SK-N-SH treated with all-trans-retinoic acid at 6 μM for 48 hours (cell line): Measurements from ENCODE around the gene OR56B1.

Source experiments
- ARNTL ChIP-seq: fragments of 450-650 bp; formaldehyde crosslinking; IDR thresholded peaks from 2 replicates; pipeline ENCODE4 v1.5.0; 2020; ENCODE audit warnings: low read depth, mild to moderate bottlenecking, moderate library complexity, borderline replicate concordance
- ZC3H10 ChIP-seq: fragments of 250-450 bp; sonication (Bioruptor Pico); IDR thresholded peaks from 2 replicates; pipeline ENCODE4 v1.5.1; 2021; ENCODE audit warnings: mild to moderate bottlenecking, moderate library complexity
- ZFP3 ChIP-seq: fragments of 250-450 bp; sonication (Bioruptor Pico); IDR thresholded peaks from 2 replicates; pipeline ENCODE4 v1.5.0; 2020; ENCODE audit warnings: mild to moderate bottlenecking, moderate library complexity
- ZNF8 ChIP-seq: fragments of 450-650 bp; formaldehyde crosslinking; IDR thresholded peaks from 2 replicates; pipeline ENCODE4 v1.5.0; 2020; ENCODE audit warnings: mild to moderate bottlenecking, moderate library complexity
- TF ChIP-seq, protein P1 (sequence below): fragments of 250-450 bp; sonication (Bioruptor Pico); IDR thresholded peaks from 2 replicates; pipeline ENCODE4 v1.8.0; 2020; ENCODE audit warnings: mild to moderate bottlenecking, moderate library complexity, borderline replicate concordance

DNA sequence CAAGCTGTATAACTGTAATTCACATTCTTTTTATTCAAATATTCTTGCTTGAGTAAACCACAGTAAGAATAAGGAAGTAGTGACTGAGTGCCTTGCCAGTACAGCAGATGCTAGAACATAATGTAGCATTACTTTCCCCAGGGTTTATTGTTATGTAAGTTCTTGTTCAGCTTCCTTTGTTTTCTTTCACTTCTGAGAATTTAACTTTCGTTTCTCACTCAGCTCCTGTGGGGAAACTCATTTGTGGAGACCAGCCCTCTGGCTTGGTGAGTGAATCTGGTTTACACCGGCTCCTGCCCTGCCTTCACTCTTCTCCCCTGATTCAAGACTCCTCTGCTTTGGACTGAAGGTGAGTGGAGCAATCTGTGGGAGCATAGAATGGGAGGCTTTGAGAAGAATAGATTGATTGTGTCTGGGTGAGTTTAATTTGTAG, 46.7 kb upstream of the OR56B1 start, which contains the start of gene TRIM22:
- TF ChIP-seq, protein P1, sequence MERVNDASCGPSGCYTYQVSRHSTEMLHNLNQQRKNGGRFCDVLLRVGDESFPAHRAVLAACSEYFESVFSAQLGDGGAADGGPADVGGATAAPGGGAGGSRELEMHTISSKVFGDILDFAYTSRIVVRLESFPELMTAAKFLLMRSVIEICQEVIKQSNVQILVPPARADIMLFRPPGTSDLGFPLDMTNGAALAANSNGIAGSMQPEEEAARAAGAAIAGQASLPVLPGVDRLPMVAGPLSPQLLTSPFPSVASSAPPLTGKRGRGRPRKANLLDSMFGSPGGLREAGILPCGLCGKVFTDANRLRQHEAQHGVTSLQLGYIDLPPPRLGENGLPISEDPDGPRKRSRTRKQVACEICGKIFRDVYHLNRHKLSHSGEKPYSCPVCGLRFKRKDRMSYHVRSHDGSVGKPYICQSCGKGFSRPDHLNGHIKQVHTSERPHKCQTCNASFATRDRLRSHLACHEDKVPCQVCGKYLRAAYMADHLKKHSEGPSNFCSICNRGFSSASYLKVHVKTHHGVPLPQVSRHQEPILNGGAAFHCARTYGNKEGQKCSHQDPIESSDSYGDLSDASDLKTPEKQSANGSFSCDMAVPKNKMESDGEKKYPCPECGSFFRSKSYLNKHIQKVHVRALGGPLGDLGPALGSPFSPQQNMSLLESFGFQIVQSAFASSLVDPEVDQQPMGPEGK (CRISPR knock-in tag): no peak
- no peak for TF ChIP-seq ARNTL (CRISPR knock-in tag)
- no peak for TF ChIP-seq ZC3H10 (CRISPR knock-in tag)
- TF ChIP-seq ZFP3: no peak
- TF ChIP-seq ZNF8 (CRISPR knock-in tag): no peak
